Hepatocyte (in vitro differentiated cells): ENCODE results near the gene SNCAIP.

Source experiments
- CTCF ChIP-seq: fragments of 200-600 bp; sonication (generic); IDR thresholded peaks from 2 replicates; pipeline ENCODE4 v1.5.1; 2016; ENCODE audit warnings: antibody characterized with exemption, mild to moderate bottlenecking; ENCODE audit not compliant: poor library complexity
- EZH2 ChIP-seq: fragments of 200-600 bp; sonication (generic); IDR thresholded peaks from 2 replicates; pipeline ENCODE4 v1.6.1; 2016; ENCODE audit warnings: antibody characterized with exemption, mild to moderate bottlenecking, borderline replicate concordance
- EZH2phosphoT487 ChIP-seq: fragments of 200-600 bp; sonication (generic); IDR thresholded peaks from one replicate; pipeline ENCODE4 v1.6.1; 2018; ENCODE audit warnings: antibody characterized with exemption, mild to moderate bottlenecking, low read depth, moderate library complexity; ENCODE audit not compliant: unreplicated experiment, severe bottlenecking

GRCh38 chr5:122306461-122306860 is 5.6 kb upstream of the SNCAIP start:
- TF ChIP-seq EZH2, result no peak
- TF ChIP-seq CTCF, result no peak
- TF ChIP-seq EZH2phosphoT487, result no peak
